GM12891 (cell line): ENCODE data around the gene PTGFRN. TPM values are rescaled to one million over a fixed set of nuclear protein-coding genes. Genes with fewer than 3 reads are reported as not detected.
"Not testable (repeated sequence)": the region's sequence is repeated elsewhere in the genome, so short reads cannot be mapped to it uniquely, and the experiment has no call there.

Experiments
- DNase-seq: peaks from one replicate; pipeline ENCODE4 v3.0.0; 2011; ENCODE audit warnings: low spot score; ENCODE audit not compliant: insufficient read length
- FAIRE-seq: peaks from 2 replicates; lab custom pipeline; 2011; peaks lifted over from hg19 to GRCh38; lab: Jason Lieb, UNC
- PAX5 ChIP-seq: IDR thresholded peaks from 2 replicates; pipeline ENCODE4 v1.6.1; 2011; ENCODE audit warnings: low read length, moderate library complexity, mild to moderate bottlenecking; ENCODE audit not compliant: insufficient read depth, severe bottlenecking
- POLR2A ChIP-seq: IDR thresholded peaks from 2 replicates; pipeline ENCODE4 v1.6.1; 2011; ENCODE audit warnings: low read depth, low read length, control low read depth
- POLR2AphosphoS5 ChIP-seq: IDR thresholded peaks from 2 replicates; pipeline ENCODE4 v1.6.1; 2011; ENCODE audit warnings: low read depth, low read length, control low read depth
- POU2F2 ChIP-seq: IDR thresholded peaks from 2 replicates; pipeline ENCODE4 v1.6.1; 2011; ENCODE audit warnings: low read depth, mild to moderate bottlenecking, control low read depth, low read length, moderate library complexity
- SPI1 ChIP-seq: IDR thresholded peaks from 2 replicates; pipeline ENCODE4 v1.6.1; 2011; ENCODE audit warnings: low read depth, low read length, control low read depth
- TAF1 ChIP-seq: IDR thresholded peaks from 2 replicates; pipeline ENCODE4 v1.6.1; 2011; ENCODE audit warnings: low read depth, low read length, control low read depth
- polyA plus RNA-seq: library from polyadenylated mRNA; unstranded; fragments of >200 nt; gene quantifications from one replicate; pipeline ENCODE4 v1.2.1, GENCODE V29; 2012; ENCODE audit warnings: low read depth, missing spikeins, inconsistent platforms; ENCODE audit not compliant: missing spikeins

Gene PTGFRN
- polyA plus RNA-seq, result 0.01 TPM

GRCh38 chr1:116909512-116910378 is at the start of gene PTGFRN:
PTGFRN (plus strand) TSS chr1:116909916; CDS start chr1:116910204, 288 bp downstream.
- peak; percentile 35 for DNase-seq
- FAIRE-seq, result no peak
- TF ChIP-seq PAX5 (no peak), POLR2AphosphoS5 (no peak), SPI1 (no peak), TAF1 (no peak), POLR2A (no peak), POU2F2 (no peak)

- FAIRE-seq, DNase-seq: not testable (repeated sequence)
Measured at GRCh38 chr1:116860167-116860566, 49.5 kb upstream of the PTGFRN start.

DNA sequence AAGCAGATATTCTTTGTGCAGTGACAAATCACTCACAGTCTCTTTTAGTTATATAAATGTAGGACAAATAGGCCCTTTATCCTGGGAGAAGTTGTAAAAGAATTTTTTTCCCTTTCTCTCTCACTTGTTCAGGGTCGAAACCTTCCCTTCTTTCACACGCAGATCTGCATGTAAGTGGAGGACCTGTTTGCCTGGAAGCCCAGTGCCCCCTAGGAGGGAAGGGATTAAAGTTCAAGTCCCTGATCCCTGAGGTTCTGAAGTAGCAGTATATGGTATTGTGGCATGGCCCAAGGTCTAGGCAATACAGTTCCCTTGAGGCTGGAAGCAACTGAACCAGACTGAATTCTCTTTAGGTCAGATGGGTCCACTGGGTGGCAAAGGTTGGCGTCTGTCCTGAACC is 48.6 kb upstream of the PTGFRN start:
- FAIRE-seq, result no peak
- DNase-seq, result no peak

GRCh38 chr1:116863031-116863430 is 46.7 kb upstream of the PTGFRN start:
- not testable (repeated sequence) for DNase-seq, FAIRE-seq

More for the DNA sequence above, 48.6 kb upstream of the PTGFRN start:
- TF ChIP-seq TAF1 (no peak), POLR2A (no peak), SPI1 (no peak), PAX5 (no peak), POU2F2 (no peak), POLR2AphosphoS5 (no peak)

- FAIRE-seq, DNase-seq: not testable (repeated sequence)
Measured at GRCh38 chr1:116866478-116866877, 43.2 kb upstream of the PTGFRN start.

DNA sequence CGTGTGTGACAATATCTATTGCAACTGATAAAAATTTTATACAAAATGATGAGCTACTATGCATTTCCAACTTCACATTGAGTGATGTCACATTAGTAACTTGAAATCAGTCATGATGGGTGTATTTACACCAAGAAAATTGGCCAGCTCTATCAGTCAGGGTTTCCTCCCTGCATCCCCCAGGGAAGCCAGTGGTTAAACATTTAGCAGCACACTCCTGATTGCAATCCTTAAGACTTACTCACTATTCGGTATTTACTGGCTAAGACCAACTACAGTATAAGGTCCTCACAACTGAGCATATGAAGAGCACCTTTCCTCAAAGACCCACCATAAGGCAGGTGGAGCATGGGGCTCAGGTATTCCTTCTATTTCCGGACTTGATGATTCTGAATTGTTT is 41.3 kb upstream of the PTGFRN start:
- FAIRE-seq (no peak), DNase-seq (no peak)
- TF ChIP-seq POLR2A (no peak), POLR2AphosphoS5 (no peak), POU2F2 (no peak), SPI1 (no peak), PAX5 (no peak), TAF1 (no peak)

DNA sequence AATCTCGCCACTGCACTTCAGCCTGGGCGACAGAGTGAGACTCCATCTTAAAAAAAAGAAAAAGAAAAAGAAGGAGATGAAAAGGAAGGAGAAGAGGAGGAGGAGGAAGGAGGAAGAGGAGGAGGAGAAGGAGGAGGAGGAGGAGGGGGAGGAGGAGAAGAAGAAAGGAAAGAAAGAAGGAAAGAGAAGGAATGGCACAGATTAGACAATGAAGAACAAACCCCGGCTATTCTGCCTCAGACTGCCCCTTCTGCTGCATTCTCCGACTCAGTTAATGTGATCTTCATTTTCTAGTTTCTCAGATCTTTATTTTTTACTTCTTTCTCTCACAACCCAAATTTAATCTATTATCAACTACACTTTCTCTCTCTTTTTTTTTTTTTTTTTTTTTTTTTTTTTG is 40.1 kb upstream of the PTGFRN start:
- DNase-seq (no peak), FAIRE-seq (no peak)
- no peak for TF ChIP-seq TAF1
- no peak for TF ChIP-seq PAX5

DNA sequence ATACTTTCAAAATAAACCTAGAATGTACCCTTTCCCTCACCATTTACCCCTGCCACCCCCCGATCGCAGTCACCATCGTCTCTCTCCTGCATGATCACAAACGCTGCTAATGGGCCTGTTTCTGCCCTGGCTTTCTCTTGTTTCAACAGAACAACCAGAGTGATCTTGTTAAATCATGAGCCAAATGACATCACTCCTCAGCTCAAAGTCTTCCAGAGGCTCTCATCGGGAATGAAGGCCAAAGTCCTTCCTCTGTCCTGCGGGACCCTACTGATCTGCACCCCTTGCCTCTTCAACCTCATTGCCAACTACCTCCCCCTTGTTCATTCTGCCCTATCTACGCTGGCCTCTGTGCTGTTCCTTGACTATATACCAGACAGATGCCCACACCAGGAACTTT is 39.4 kb upstream of the PTGFRN start:
- DNase-seq, result no peak
- TF ChIP-seq TAF1, result no peak
- TF ChIP-seq POLR2A, result no peak
- TF ChIP-seq POU2F2, result no peak
- no peak for TF ChIP-seq SPI1
- no peak for TF ChIP-seq POLR2AphosphoS5
- TF ChIP-seq PAX5, result no peak
- no peak for FAIRE-seq

- no peak for FAIRE-seq
- TF ChIP-seq SPI1 (no peak), PAX5 (no peak), TAF1 (no peak), POLR2AphosphoS5 (no peak), POU2F2 (no peak), POLR2A (no peak)
Measured at GRCh38 chr1:116871779-116872146, 38.0 kb upstream of the PTGFRN start.

DNA sequence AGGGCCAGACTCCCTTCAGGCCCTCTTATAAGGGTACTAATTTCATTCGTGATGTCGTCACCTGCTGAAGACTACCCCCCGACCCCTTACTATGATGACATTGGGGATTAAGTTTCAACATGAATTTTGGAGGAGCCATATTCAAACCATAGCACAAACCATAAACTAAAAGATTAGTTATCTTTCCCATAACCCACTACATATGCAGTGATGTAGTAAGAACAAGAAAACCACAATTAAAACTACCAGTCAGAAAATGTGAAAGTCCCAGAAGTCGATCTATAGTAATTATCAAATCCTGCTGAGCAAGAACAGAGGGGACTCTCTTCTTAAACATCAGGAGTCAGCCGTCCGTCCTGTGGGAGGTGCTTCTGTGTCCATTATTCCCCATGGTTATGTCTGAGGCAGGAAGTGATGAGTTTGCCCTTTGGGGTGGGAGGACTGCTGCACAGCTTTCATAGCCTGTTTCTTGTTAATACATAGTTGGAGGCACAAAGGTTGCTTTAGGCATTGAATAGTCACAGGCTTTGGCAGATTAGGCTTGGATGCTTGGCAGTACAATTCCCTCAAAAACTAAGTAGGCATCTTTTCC is 35.9 kb upstream of the PTGFRN start:
- FAIRE-seq, result no peak
- no peak for DNase-seq
- TF ChIP-seq POU2F2 (no peak), PAX5 (no peak), POLR2AphosphoS5 (no peak), SPI1 (no peak), TAF1 (no peak), POLR2A (no peak)

More at GRCh38 chr1:116871779-116872146, 38.0 kb upstream of the PTGFRN start:
- no peak for DNase-seq
